DOHH2 (cell line): ENCODE measurements around the gene ATP5F1C.

Experiments used
- H3F3A ChIP-seq: fragments of 200-600 bp; sonication (generic), shearing (Covaris generic); 2 replicates; pipeline ENCODE4 v1.6.0; 2016; ENCODE audit warnings: antibody characterized with exemption, mild to moderate bottlenecking; ENCODE audit not compliant: control insufficient read depth, insufficient read depth
- H3K27ac ChIP-seq: fragments of 200-600 bp; sonication (generic); 2 replicates; pipeline ENCODE4 v1.5.1; 2014; ENCODE audit warnings: low read depth, mild to moderate bottlenecking, low read length, moderate library complexity
- H3K27me3 ChIP-seq: fragments of 200-600 bp; sonication (generic); 2 replicates; pipeline ENCODE4 v1.6.1; 2014; ENCODE audit warnings: mild to moderate bottlenecking, low read length, mixed read lengths; ENCODE audit not compliant: control insufficient read depth
- H3K36me3 ChIP-seq: fragments of 200-600 bp; sonication (generic); 2 replicates; pipeline ENCODE4 v1.6.1; 2014; ENCODE audit warnings: mild to moderate bottlenecking, low read length, moderate library complexity, mixed read lengths; ENCODE audit not compliant: control insufficient read depth
- H3K4me1 ChIP-seq: fragments of 200-600 bp; sonication (generic); 2 replicates; pipeline ENCODE4 v1.6.1; 2014; ENCODE audit warnings: mild to moderate bottlenecking, low read length, mixed read lengths; ENCODE audit not compliant: control insufficient read depth
- H3K4me2 ChIP-seq: fragments of 200-600 bp; sonication (generic); 2 replicates; pipeline ENCODE4 v1.6.0; 2014; ENCODE audit warnings: mild to moderate bottlenecking, low read length, moderate library complexity
- H3K4me3 ChIP-seq: fragments of 200-600 bp; sonication (generic); 2 replicates; pipeline ENCODE4 v1.5.1; 2014; ENCODE audit warnings: mild to moderate bottlenecking, low read length, mixed read lengths
- H3K79me2 ChIP-seq: fragments of 200-600 bp; sonication (generic); 2 replicates; pipeline ENCODE4 v1.6.1; 2014; ENCODE audit warnings: mild to moderate bottlenecking, low read length, mixed read lengths; ENCODE audit not compliant: control insufficient read depth
- H3K9me2 ChIP-seq: fragments of 200-600 bp; sonication (generic); replicated peaks from 2 replicates; pipeline ENCODE4 v1.6.1; 2014; ENCODE audit warnings: mild to moderate bottlenecking, low read length, mixed read lengths; ENCODE audit not compliant: control insufficient read depth
- H3K9me3 ChIP-seq: fragments of 200-600 bp; sonication (generic); 2 replicates; pipeline ENCODE4 v1.6.1; 2014; ENCODE audit warnings: antibody characterized with exemption, low read length, mixed read lengths; ENCODE audit not compliant: control insufficient read depth, insufficient read depth
- H4K20me1 ChIP-seq: fragments of 200-600 bp; sonication (generic); 2 replicates; pipeline ENCODE4 v1.6.0; 2014; ENCODE audit warnings: low read depth, mild to moderate bottlenecking, antibody characterized with exemption, low read length, moderate library complexity; ENCODE audit not compliant: control insufficient read depth, insufficient read depth
- CTCF ChIP-seq: fragments of 200-600 bp; sonication (generic); IDR thresholded peaks from one replicate; pipeline ENCODE4 v1.5.1; 2014; ENCODE audit warnings: antibody characterized with exemption, mild to moderate bottlenecking, low read depth, low read length; ENCODE audit not compliant: poor library complexity, severe bottlenecking
- EZH2phosphoT487 ChIP-seq: fragments of 200-600 bp; sonication (generic); IDR thresholded peaks from 2 replicates; pipeline ENCODE4 v1.6.1; 2017; ENCODE audit warnings: borderline replicate concordance, mild to moderate bottlenecking, antibody characterized with exemption, low read length, moderate library complexity, mixed read lengths

The ATP5F1C gene

GRCh38 chr10:7750222-7750621 lies 37.8 kb upstream of the ATP5F1C start:
- Histone ChIP-seq H3K27me3 (no peaks in the 10 kb centered on the region), H3F3A (no peaks in the 10 kb centered on the region), H3K4me3 (no peak overlapping the region), H3K27ac (no peak overlapping the region), H3K4me2 (no peak overlapping the region), H3K36me3 (peaks cover 16% of the 10 kb centered on the region), H3K79me2 (no peaks in the 10 kb centered on the region), H3K4me1 (no peaks in the 10 kb centered on the region), H3K9me2 (no peaks in the 10 kb centered on the region), H3K9me3 (no peaks in the 10 kb centered on the region), H4K20me1 (no peaks in the 10 kb centered on the region)
- TF ChIP-seq EZH2phosphoT487 (no peak), CTCF (no peak)

GRCh38 chr10:7752251-7752650 lies 35.7 kb upstream of the ATP5F1C start:
- H3F3A ChIP-seq = no peaks in the 10 kb centered on the region
- no peaks in the 10 kb centered on the region for H3K79me2 ChIP-seq
- no peak overlapping the region for H3K4me2 ChIP-seq
- no peaks in the 10 kb centered on the region for H4K20me1 ChIP-seq
- H3K4me3 ChIP-seq = no peak overlapping the region
- TF ChIP-seq EZH2phosphoT487 = no peak
- no peak for TF ChIP-seq CTCF
- no peaks in the 10 kb centered on the region for H3K9me2 ChIP-seq
- H3K27ac ChIP-seq = no peak overlapping the region
- peaks cover 26% of the 10 kb centered on the region for H3K36me3 ChIP-seq
- no peaks in the 10 kb centered on the region for H3K9me3 ChIP-seq
- H3K27me3 ChIP-seq = no peaks in the 10 kb centered on the region
- no peaks in the 10 kb centered on the region for H3K4me1 ChIP-seq

- H3K4me2 ChIP-seq = no peak overlapping the region
- no peak overlapping the region for H3K4me3 ChIP-seq
- peaks cover 42% of the 10 kb centered on the region for H3K36me3 ChIP-seq
- no peak for TF ChIP-seq EZH2phosphoT487
- no peaks in the 10 kb centered on the region for H3K9me3 ChIP-seq
- H3K4me1 ChIP-seq = no peaks in the 10 kb centered on the region
- no peak overlapping the region for H3K27ac ChIP-seq
- H3K79me2 ChIP-seq = no peaks in the 10 kb centered on the region
- H3K9me2 ChIP-seq = no peaks in the 10 kb centered on the region
- no peaks in the 10 kb centered on the region for H4K20me1 ChIP-seq
- H3F3A ChIP-seq = no peaks in the 10 kb centered on the region
- no peaks in the 10 kb centered on the region for H3K27me3 ChIP-seq
These were observed 32.9 kb upstream of the ATP5F1C start for GRCh38 chr10:7755103-7755502.

DNA sequence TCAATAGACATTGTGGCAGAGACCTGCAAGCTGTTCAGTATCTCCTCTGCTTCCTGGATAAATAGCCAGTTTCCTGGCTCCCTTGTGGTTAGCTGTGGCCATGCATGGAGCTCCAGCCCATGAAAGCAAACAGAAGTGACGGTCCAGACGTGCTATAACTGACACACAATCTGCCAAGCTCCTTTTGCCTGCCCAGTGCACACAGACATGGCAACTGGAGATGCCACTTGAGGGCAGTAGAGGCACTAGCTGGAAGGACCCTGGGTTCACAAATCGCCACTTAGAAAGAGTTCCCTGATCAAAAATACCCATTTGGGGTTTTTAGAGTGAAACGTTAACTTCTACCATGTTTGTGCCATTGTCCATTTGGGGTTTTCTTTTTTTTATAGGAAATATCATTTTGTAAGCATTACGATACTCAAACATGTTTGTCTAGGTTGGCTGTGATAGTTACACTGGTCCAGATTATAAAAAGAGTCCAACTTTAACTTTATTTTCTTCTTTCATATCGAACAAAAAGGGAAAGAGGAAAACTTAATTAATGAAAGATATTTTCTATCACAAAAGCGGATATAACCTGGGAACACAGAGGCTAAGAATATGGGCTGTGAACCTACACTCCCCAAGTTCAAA lies 31.5 kb upstream of the ATP5F1C start:
- Histone ChIP-seq H3K79me2 (no peaks in the 10 kb centered on the region), H3K4me2 (no peak overlapping the region), H3K9me3 (no peaks in the 10 kb centered on the region), H3K9me2 (no peaks in the 10 kb centered on the region), H3K27me3 (no peaks in the 10 kb centered on the region), H3K4me1 (no peaks in the 10 kb centered on the region), H3K4me3 (no peak overlapping the region), H4K20me1 (no peaks in the 10 kb centered on the region), H3F3A (no peaks in the 10 kb centered on the region), H3K27ac (no peak overlapping the region), H3K36me3 (peaks cover 48% of the 10 kb centered on the region)
- no peak for TF ChIP-seq EZH2phosphoT487
- TF ChIP-seq CTCF = peak; percentile 68
